T47D (cell line): ENCODE measurements around the gene E2F3.

Experiments
- DNase-seq, 2 experiments: peaks; one replicate each; pipeline versions ENCODE4 v3.0.0 to v3.0.0-alpha.2; 2011 to 2012; ENCODE audit warnings: low read depth in 1 of 2, low spot score in 1 of 2
- JUND ChIP-seq: IDR thresholded peaks from 2 replicates; pipeline ENCODE4 v1.6.1; 2012; ENCODE audit warnings: low read depth
- in situ Hi-C: cut with HindIII; loops from 2 replicates; pipeline ENCODE4 v1.10.0; 2016; ENCODE audit warnings: low sequenced_read_pairs, low pct_unique_long_range_greater_than_20kb

Gene E2F3

GRCh38 chr6:20426177-20427082 is 24.8 kb downstream of the E2F3 start:
- in situ Hi-C loops, result no loop called here
- TF ChIP-seq JUND, result no peak
- DNase-seq, result no peak

- no peak for TF ChIP-seq JUND
- DNase-seq, result no peak
- in situ Hi-C loops, result no loop called here
These were observed 26.2 kb downstream of the E2F3 start for GRCh38 chr6:20427856-20428255.

GRCh38 chr6:20432692-20433091 is 31.0 kb downstream of the E2F3 start:
- no peak for DNase-seq
- no peak for TF ChIP-seq JUND
- in situ Hi-C loops, result no loop called here

- in situ Hi-C loops, result no loop called here
- DNase-seq, result no peak
- TF ChIP-seq JUND, result no peak
These were observed 31.6 kb downstream of the E2F3 start for GRCh38 chr6:20433321-20433720.

GRCh38 chr6:20433929-20434328 is 32.2 kb downstream of the E2F3 start:
- DNase-seq, result no peak
- in situ Hi-C loops, result no loop called here
- no peak for TF ChIP-seq JUND

GRCh38 chr6:20434766-20435165 is 33.1 kb downstream of the E2F3 start:
- in situ Hi-C loops, result no loop called here
- TF ChIP-seq JUND, result no peak
- DNase-seq, result no peak

GRCh38 chr6:20436719-20437118 is 35.0 kb downstream of the E2F3 start:
- in situ Hi-C loops, result no loop called here
- DNase-seq, result no peak
- no peak for TF ChIP-seq JUND

- in situ Hi-C loops, result no loop called here
- no peak for DNase-seq
- TF ChIP-seq JUND, result no peak
These were observed 36.0 kb downstream of the E2F3 start for GRCh38 chr6:20437639-20438038.

GRCh38 chr6:20438462-20439070 is 36.9 kb downstream of the E2F3 start:
- no peak for DNase-seq
- no peak for TF ChIP-seq JUND
- in situ Hi-C loops, result no loop called here

GRCh38 chr6:20439558-20439957 is 37.9 kb downstream of the E2F3 start:
- TF ChIP-seq JUND, result no peak
- no peak for DNase-seq
- in situ Hi-C loops, result no loop called here

- in situ Hi-C loops, result no loop called here
- no peak for DNase-seq
- no peak for TF ChIP-seq JUND
These were observed 38.6 kb downstream of the E2F3 start for GRCh38 chr6:20440296-20440695.

- no peak for TF ChIP-seq JUND
- no peak for DNase-seq
- in situ Hi-C loops, result no loop called here
These were observed 39.6 kb downstream of the E2F3 start for GRCh38 chr6:20441236-20441635.

- DNase-seq, result peak in 1 of 2 experiments; percentile 15
- no peak for TF ChIP-seq JUND
- in situ Hi-C loops, result no loop called here
These were observed 40.2 kb downstream of the E2F3 start for GRCh38 chr6:20441921-20442320.

GRCh38 chr6:20444786-20445271 is 43.1 kb downstream of the E2F3 start:
- no peak for TF ChIP-seq JUND
- in situ Hi-C loops, result no loop called here
- no peak for DNase-seq
